Chondrocyte (in vitro differentiated cells): ENCODE results near the gene SH3BGRL2. TPM values are rescaled to one million over a fixed set of nuclear protein-coding genes. Genes with fewer than 3 reads are reported as not detected.

ENCODE experiments used
- DNase-seq: peaks from one replicate; pipeline ENCODE4 v3.0.0; 2021; ENCODE audit warnings: mixed read lengths, low spot score
- H3K27ac Mint-ChIP-seq: one replicate; pipeline ENCODE4 v1.8.0; 2021; ENCODE audit warnings: mild to moderate bottlenecking, moderate library complexity, mixed read lengths; ENCODE audit not compliant: unreplicated experiment
- H3K27me3 Mint-ChIP-seq: 2 replicates; pipeline ENCODE4 v1.8.0; 2021; ENCODE audit warnings: low read depth, mixed read lengths
- H3K36me3 Mint-ChIP-seq: 2 replicates; pipeline ENCODE4 v1.8.0; 2021; ENCODE audit warnings: low read depth, mixed read lengths
- H3K4me1 Mint-ChIP-seq: 2 replicates; pipeline ENCODE4 v1.8.0; 2021; ENCODE audit warnings: low read depth, mild to moderate bottlenecking, mixed read lengths
- H3K4me3 Mint-ChIP-seq: one replicate; pipeline ENCODE4 v1.8.0; 2021; ENCODE audit warnings: mild to moderate bottlenecking, moderate library complexity, mixed read lengths; ENCODE audit not compliant: unreplicated experiment
- H3K9me3 Mint-ChIP-seq: 2 replicates; pipeline ENCODE4 v1.8.0; 2021; ENCODE audit warnings: low read depth, mixed read lengths
- CTCF ChIP-seq: fragments of 200-600 bp; sonication (generic); IDR thresholded peaks from 2 replicates; pipeline ENCODE4 v1.5.0; 2021; ENCODE audit warnings: antibody characterized with exemption, mild to moderate bottlenecking, moderate library complexity
- long read RNA-seq: library from polyadenylated mRNA; stranded (forward); transcript quantifications from one replicate; pipeline ENCODE4 v2.0.0, GENCODE V29; 2021
- total RNA-seq: library from RNA; stranded (reverse); gene quantifications from 3 replicates; pipeline ENCODE4 v1.2.1, GENCODE V29; 2021

Gene SH3BGRL2
- total RNA-seq: 2.7 to 2.9 TPM (median 2.8 TPM) in 3 replicates
- long read RNA-seq, full-length matches to known transcripts: 1 of 2 reads
- long read RNA-seq, partial matches to known transcripts: 0 of 2 reads
- long read RNA-seq, other reads (novel, unspliced or antisense): 1 of 2 reads

GRCh38 chr6:79630883-79631692 is at the start of gene SH3BGRL2:
SH3BGRL2 (plus strand) TSS chr6:79631329; CDS start chr6:79631462, 133 bp downstream.
- H3K4me1 Mint-ChIP-seq: peaks cover 18% of the 10 kb centered on the region
- H3K27me3 Mint-ChIP-seq: peaks cover 16% of the 10 kb centered on the region
- peak within 1 kb of the TSS; percentile 90 for H3K4me3 Mint-ChIP-seq
- no peaks in the 10 kb centered on the region for H3K9me3 Mint-ChIP-seq
- TF ChIP-seq CTCF: peak; percentile 12
- no peak within 1 kb of the TSS for H3K27ac Mint-ChIP-seq
- no peaks in the 10 kb centered on the region for H3K36me3 Mint-ChIP-seq
- peak; percentile 90 for DNase-seq

GRCh38 chr6:79584332-79584731 is 46.8 kb upstream of the SH3BGRL2 start:
- TF ChIP-seq CTCF: no peak
- no peaks in the 10 kb centered on the region for H3K27me3 Mint-ChIP-seq
- H3K27ac Mint-ChIP-seq: no peak overlapping the region
- H3K4me1 Mint-ChIP-seq: no peaks in the 10 kb centered on the region
- H3K4me3 Mint-ChIP-seq: no peak overlapping the region
- peaks cover 11% of the 10 kb centered on the region for H3K36me3 Mint-ChIP-seq
- DNase-seq: no peak
- H3K9me3 Mint-ChIP-seq: peaks cover 28% of the 10 kb centered on the region

- H3K4me3 Mint-ChIP-seq: no peak overlapping the region
- H3K36me3 Mint-ChIP-seq: peaks cover 2% of the 10 kb centered on the region
- no peak for DNase-seq
- TF ChIP-seq CTCF: peak; percentile 67
- no peaks in the 10 kb centered on the region for H3K27me3 Mint-ChIP-seq
- no peak overlapping the region for H3K27ac Mint-ChIP-seq
- no peaks in the 10 kb centered on the region for H3K4me1 Mint-ChIP-seq
- peaks cover 9% of the 10 kb centered on the region for H3K9me3 Mint-ChIP-seq
Measured at GRCh38 chr6:79586548-79586947, 44.6 kb upstream of the SH3BGRL2 start.

- H3K27ac Mint-ChIP-seq: no peak overlapping the region
- no peaks in the 10 kb centered on the region for H3K27me3 Mint-ChIP-seq
- no peak for DNase-seq
- no peaks in the 10 kb centered on the region for H3K9me3 Mint-ChIP-seq
- TF ChIP-seq CTCF: no peak
- no peaks in the 10 kb centered on the region for H3K4me1 Mint-ChIP-seq
- H3K36me3 Mint-ChIP-seq: no peaks in the 10 kb centered on the region
- no peak overlapping the region for H3K4me3 Mint-ChIP-seq
Measured at GRCh38 chr6:79589701-79590100, 41.4 kb upstream of the SH3BGRL2 start.

- Mint-ChIP-seq H3K4me1 (peaks cover 10% of the 10 kb centered on the region), H3K9me3 (no peaks in the 10 kb centered on the region), H3K36me3 (no peaks in the 10 kb centered on the region), H3K27me3 (no peaks in the 10 kb centered on the region), H3K4me3 (no peak overlapping the region), H3K27ac (no peak overlapping the region)
- no peak for DNase-seq
- no peak for TF ChIP-seq CTCF
Measured at GRCh38 chr6:79597155-79597554, 34.0 kb upstream of the SH3BGRL2 start.
